Measurements from ENCODE around the gene GALNT14. TPM values are rescaled to one million over a fixed set of nuclear protein-coding genes. Genes with fewer than 3 reads are reported as not detected.

Gene GALNT14, protein sequence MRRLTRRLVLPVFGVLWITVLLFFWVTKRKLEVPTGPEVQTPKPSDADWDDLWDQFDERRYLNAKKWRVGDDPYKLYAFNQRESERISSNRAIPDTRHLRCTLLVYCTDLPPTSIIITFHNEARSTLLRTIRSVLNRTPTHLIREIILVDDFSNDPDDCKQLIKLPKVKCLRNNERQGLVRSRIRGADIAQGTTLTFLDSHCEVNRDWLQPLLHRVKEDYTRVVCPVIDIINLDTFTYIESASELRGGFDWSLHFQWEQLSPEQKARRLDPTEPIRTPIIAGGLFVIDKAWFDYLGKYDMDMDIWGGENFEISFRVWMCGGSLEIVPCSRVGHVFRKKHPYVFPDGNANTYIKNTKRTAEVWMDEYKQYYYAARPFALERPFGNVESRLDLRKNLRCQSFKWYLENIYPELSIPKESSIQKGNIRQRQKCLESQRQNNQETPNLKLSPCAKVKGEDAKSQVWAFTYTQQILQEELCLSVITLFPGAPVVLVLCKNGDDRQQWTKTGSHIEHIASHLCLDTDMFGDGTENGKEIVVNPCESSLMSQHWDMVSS
- polyA plus RNA-seq: 18.8 TPM in 1 of 2 replicates, not detected in the other

DNA sequence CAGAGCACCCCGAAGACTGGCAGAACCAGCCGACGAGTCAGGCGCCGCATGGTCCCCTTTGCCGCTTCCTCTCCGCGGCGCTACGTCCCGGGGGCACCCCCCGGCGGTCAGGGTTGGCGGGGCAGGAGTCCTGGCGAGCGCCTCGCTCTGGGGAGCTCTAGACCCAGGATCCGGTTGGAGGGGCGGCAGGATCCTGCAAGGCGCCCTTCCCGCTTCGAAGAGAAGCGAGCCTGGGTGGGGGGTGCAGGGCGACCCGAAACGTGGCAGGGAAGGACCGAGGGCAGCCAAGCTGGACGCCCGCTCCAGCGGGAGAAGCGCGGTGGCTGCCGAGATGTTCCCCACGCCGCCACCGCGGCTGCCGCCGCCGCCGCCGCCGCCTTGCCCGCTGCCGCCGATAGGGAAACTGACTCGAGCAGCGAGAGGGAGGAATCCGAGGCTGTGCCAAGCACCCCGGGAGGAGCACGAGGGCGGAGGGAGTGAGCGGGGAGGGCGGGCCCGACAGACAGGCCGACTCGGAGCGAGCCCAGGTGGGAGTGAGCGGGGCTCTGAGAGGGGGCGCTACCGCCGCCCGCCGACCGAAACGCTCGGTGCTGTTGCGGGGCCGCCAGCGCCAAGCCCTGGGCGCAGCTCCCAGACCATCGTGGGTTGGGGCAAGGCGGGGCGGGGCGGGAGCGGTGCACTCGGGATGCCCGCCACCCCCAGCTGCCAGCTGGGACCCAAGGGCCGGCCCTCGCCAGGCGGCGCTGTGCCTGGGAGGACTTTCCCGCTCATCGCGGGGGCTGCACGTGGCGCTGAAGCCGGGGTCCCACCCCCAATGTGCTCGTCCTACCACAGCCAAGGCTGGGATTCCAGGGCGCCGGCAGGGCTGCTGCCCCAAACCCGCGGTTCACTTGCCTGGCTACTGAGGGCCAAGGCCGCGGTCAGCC, at the start of gene GALNT14:
Gene GALNT14, minus strand, starts transcription at position 404 of the 926 bp plus-strand sequence. Its CDS starts 354 bp downstream, at position 50.

Other genes starting within 250 kb of the GALNT14 start
- gene CAPN14, start 79.1 kb upstream of the GALNT14 start, polyA plus RNA-seq: 0.14 TPM in 1 of 2 replicates, not detected in the other
- 17.1 and 18.9 TPM in 2 replicates for gene EHD3, start 95.7 kb upstream of the GALNT14 start, polyA plus RNA-seq